Hepatocyte (in vitro differentiated cells): ENCODE results near the gene ROBO1.

Source experiments
- EZH2 ChIP-seq: fragments of 200-600 bp; sonication (generic); IDR thresholded peaks from 2 replicates; pipeline ENCODE4 v1.6.1; 2016; ENCODE audit warnings: antibody characterized with exemption, mild to moderate bottlenecking, borderline replicate concordance
- EZH2phosphoT487 ChIP-seq: fragments of 200-600 bp; sonication (generic); IDR thresholded peaks from one replicate; pipeline ENCODE4 v1.6.1; 2018; ENCODE audit warnings: antibody characterized with exemption, mild to moderate bottlenecking, low read depth, moderate library complexity; ENCODE audit not compliant: unreplicated experiment, severe bottlenecking
- TF ChIP-seq, protein P1 (sequence below): fragments of 200-600 bp; sonication (generic); IDR thresholded peaks from 2 replicates; pipeline ENCODE4 v1.5.1; 2016; ENCODE audit warnings: antibody characterized with exemption, mild to moderate bottlenecking; ENCODE audit not compliant: poor library complexity

DNA sequence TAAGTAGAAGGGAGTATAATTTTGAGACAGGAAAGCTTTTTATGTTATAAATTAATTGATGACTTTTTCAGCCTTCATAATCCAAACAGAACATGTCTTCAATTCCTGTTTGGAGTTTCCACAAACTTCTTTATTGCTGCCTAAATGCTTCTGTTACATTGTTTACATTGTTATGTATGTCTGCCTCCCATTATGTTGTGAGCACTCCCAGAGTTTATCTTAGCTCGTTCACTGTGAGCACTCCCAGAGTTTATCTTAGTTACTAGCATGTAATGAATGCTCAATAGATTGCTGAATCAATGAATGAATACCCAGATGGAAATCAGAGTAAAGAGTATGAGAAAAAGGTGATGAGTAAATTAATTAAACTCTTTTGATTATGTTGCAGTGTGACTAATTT lies 1178.0 kb downstream of the ROBO1 start:
- no peak for TF ChIP-seq EZH2phosphoT487
- TF ChIP-seq, protein P1, sequence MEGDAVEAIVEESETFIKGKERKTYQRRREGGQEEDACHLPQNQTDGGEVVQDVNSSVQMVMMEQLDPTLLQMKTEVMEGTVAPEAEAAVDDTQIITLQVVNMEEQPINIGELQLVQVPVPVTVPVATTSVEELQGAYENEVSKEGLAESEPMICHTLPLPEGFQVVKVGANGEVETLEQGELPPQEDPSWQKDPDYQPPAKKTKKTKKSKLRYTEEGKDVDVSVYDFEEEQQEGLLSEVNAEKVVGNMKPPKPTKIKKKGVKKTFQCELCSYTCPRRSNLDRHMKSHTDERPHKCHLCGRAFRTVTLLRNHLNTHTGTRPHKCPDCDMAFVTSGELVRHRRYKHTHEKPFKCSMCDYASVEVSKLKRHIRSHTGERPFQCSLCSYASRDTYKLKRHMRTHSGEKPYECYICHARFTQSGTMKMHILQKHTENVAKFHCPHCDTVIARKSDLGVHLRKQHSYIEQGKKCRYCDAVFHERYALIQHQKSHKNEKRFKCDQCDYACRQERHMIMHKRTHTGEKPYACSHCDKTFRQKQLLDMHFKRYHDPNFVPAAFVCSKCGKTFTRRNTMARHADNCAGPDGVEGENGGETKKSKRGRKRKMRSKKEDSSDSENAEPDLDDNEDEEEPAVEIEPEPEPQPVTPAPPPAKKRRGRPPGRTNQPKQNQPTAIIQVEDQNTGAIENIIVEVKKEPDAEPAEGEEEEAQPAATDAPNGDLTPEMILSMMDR, result no peak
- TF ChIP-seq EZH2, result no peak
